ENCODE data around the gene MCF2L2. TPM values are rescaled to one million over a fixed set of nuclear protein-coding genes. Genes with fewer than 3 reads are reported as not detected.

MCF2L2 gene
- total and polyA plus RNA-seq, 2 experiments from 2014 or later, result 6.7 to 14.6 TPM

DNA sequence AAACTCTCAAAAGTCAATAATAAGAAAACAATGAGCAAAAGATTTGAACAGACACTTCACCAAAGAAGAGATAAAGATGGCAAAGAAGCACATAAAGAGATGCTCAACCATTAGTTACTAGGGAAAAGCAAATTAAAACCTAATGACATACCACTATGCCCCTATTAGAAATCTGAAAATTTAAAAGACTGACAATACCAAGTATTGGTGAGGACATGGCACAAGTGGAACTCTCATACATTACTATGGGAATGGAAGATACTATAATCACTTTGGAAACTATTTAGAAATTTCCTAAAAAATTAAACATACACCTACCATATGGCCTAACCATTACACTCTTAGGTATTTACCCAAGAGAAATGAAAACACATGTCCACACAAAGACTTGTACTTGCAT is 230.7 kb downstream of the MCF2L2 start:
- Mint-ChIP-seq H3K4me3 (no peak overlapping the region), H3K9me3 (peaks cover 10% of the 10 kb centered on the region; the same call in 2 of the 3 replicates), H3K4me1 (peaks cover 3% of the 10 kb centered on the region; the same call in 1 of the 3 replicates), H3K27me3 (ENCODE audit: insufficient read depth, low read depth, poor library complexity) (no peaks in the 10 kb centered on the region), H3K36me3 (ENCODE audit: low read depth) (peaks cover 7% of the 10 kb centered on the region), H3K27ac (no peak overlapping the region)
- H3K27ac ChIP-seq (ENCODE audit: low read depth), result no peak overlapping the region
- H3K79me2 ChIP-seq (replicated peaks; ENCODE audit: insufficient read depth), result no peaks in the 10 kb centered on the region
- H3K36me3 ChIP-seq (ENCODE audit: insufficient read depth), result no peaks in the 10 kb centered on the region
- H3F3A ChIP-seq (replicated peaks; ENCODE audit: low read depth), result no peaks in the 10 kb centered on the region
- no peaks in the 10 kb centered on the region for H4K20me1 ChIP-seq (replicated peaks; ENCODE audit: insufficient read depth)
- H2AFZ ChIP-seq, result no peak overlapping the region
- ATAC-seq (no peak), DNase-seq (ENCODE audit: low spot score) (no peak)
- no peaks in the 10 kb centered on the region for H3K4me1 ChIP-seq (ENCODE audit: insufficient read depth)
- TF ChIP-seq, protein P1, sequence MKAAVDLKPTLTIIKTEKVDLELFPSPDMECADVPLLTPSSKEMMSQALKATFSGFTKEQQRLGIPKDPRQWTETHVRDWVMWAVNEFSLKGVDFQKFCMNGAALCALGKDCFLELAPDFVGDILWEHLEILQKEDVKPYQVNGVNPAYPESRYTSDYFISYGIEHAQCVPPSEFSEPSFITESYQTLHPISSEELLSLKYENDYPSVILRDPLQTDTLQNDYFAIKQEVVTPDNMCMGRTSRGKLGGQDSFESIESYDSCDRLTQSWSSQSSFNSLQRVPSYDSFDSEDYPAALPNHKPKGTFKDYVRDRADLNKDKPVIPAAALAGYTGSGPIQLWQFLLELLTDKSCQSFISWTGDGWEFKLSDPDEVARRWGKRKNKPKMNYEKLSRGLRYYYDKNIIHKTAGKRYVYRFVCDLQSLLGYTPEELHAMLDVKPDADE (IDR thresholded peaks at IDR 0.05), result no peak
- TF ChIP-seq, protein P2, sequence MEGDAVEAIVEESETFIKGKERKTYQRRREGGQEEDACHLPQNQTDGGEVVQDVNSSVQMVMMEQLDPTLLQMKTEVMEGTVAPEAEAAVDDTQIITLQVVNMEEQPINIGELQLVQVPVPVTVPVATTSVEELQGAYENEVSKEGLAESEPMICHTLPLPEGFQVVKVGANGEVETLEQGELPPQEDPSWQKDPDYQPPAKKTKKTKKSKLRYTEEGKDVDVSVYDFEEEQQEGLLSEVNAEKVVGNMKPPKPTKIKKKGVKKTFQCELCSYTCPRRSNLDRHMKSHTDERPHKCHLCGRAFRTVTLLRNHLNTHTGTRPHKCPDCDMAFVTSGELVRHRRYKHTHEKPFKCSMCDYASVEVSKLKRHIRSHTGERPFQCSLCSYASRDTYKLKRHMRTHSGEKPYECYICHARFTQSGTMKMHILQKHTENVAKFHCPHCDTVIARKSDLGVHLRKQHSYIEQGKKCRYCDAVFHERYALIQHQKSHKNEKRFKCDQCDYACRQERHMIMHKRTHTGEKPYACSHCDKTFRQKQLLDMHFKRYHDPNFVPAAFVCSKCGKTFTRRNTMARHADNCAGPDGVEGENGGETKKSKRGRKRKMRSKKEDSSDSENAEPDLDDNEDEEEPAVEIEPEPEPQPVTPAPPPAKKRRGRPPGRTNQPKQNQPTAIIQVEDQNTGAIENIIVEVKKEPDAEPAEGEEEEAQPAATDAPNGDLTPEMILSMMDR (conservative IDR thresholded peaks at IDR 0.05; ENCODE audit: low read depth in 2 of 2), result no peak
- no peak for TF ChIP-seq POLR2AphosphoS5 (IDR thresholded peaks at IDR 0.05; ENCODE audit: low read depth)
- TF ChIP-seq, protein P3, sequence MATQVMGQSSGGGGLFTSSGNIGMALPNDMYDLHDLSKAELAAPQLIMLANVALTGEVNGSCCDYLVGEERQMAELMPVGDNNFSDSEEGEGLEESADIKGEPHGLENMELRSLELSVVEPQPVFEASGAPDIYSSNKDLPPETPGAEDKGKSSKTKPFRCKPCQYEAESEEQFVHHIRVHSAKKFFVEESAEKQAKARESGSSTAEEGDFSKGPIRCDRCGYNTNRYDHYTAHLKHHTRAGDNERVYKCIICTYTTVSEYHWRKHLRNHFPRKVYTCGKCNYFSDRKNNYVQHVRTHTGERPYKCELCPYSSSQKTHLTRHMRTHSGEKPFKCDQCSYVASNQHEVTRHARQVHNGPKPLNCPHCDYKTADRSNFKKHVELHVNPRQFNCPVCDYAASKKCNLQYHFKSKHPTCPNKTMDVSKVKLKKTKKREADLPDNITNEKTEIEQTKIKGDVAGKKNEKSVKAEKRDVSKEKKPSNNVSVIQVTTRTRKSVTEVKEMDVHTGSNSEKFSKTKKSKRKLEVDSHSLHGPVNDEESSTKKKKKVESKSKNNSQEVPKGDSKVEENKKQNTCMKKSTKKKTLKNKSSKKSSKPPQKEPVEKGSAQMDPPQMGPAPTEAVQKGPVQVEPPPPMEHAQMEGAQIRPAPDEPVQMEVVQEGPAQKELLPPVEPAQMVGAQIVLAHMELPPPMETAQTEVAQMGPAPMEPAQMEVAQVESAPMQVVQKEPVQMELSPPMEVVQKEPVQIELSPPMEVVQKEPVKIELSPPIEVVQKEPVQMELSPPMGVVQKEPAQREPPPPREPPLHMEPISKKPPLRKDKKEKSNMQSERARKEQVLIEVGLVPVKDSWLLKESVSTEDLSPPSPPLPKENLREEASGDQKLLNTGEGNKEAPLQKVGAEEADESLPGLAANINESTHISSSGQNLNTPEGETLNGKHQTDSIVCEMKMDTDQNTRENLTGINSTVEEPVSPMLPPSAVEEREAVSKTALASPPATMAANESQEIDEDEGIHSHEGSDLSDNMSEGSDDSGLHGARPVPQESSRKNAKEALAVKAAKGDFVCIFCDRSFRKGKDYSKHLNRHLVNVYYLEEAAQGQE (IDR thresholded peaks at IDR 0.05; ENCODE audit: unreplicated experiment), result no peak
- no peak for TF ChIP-seq ZNF114 (CRISPR knock-in tag; IDR thresholded peaks at IDR 0.05)
- TF ChIP-seq EZH2phosphoT487 (IDR thresholded peaks at IDR 0.05; ENCODE audit: unreplicated experiment), result no peak
- TF ChIP-seq ZNF331 (CRISPR knock-in tag; IDR thresholded peaks at IDR 0.05; ENCODE audit: low read depth), result no peak
- no peak for TF ChIP-seq CREB1 (CRISPR knock-in tag; IDR thresholded peaks at IDR 0.05; ENCODE audit: low read depth)
- TF ChIP-seq, protein P4, sequence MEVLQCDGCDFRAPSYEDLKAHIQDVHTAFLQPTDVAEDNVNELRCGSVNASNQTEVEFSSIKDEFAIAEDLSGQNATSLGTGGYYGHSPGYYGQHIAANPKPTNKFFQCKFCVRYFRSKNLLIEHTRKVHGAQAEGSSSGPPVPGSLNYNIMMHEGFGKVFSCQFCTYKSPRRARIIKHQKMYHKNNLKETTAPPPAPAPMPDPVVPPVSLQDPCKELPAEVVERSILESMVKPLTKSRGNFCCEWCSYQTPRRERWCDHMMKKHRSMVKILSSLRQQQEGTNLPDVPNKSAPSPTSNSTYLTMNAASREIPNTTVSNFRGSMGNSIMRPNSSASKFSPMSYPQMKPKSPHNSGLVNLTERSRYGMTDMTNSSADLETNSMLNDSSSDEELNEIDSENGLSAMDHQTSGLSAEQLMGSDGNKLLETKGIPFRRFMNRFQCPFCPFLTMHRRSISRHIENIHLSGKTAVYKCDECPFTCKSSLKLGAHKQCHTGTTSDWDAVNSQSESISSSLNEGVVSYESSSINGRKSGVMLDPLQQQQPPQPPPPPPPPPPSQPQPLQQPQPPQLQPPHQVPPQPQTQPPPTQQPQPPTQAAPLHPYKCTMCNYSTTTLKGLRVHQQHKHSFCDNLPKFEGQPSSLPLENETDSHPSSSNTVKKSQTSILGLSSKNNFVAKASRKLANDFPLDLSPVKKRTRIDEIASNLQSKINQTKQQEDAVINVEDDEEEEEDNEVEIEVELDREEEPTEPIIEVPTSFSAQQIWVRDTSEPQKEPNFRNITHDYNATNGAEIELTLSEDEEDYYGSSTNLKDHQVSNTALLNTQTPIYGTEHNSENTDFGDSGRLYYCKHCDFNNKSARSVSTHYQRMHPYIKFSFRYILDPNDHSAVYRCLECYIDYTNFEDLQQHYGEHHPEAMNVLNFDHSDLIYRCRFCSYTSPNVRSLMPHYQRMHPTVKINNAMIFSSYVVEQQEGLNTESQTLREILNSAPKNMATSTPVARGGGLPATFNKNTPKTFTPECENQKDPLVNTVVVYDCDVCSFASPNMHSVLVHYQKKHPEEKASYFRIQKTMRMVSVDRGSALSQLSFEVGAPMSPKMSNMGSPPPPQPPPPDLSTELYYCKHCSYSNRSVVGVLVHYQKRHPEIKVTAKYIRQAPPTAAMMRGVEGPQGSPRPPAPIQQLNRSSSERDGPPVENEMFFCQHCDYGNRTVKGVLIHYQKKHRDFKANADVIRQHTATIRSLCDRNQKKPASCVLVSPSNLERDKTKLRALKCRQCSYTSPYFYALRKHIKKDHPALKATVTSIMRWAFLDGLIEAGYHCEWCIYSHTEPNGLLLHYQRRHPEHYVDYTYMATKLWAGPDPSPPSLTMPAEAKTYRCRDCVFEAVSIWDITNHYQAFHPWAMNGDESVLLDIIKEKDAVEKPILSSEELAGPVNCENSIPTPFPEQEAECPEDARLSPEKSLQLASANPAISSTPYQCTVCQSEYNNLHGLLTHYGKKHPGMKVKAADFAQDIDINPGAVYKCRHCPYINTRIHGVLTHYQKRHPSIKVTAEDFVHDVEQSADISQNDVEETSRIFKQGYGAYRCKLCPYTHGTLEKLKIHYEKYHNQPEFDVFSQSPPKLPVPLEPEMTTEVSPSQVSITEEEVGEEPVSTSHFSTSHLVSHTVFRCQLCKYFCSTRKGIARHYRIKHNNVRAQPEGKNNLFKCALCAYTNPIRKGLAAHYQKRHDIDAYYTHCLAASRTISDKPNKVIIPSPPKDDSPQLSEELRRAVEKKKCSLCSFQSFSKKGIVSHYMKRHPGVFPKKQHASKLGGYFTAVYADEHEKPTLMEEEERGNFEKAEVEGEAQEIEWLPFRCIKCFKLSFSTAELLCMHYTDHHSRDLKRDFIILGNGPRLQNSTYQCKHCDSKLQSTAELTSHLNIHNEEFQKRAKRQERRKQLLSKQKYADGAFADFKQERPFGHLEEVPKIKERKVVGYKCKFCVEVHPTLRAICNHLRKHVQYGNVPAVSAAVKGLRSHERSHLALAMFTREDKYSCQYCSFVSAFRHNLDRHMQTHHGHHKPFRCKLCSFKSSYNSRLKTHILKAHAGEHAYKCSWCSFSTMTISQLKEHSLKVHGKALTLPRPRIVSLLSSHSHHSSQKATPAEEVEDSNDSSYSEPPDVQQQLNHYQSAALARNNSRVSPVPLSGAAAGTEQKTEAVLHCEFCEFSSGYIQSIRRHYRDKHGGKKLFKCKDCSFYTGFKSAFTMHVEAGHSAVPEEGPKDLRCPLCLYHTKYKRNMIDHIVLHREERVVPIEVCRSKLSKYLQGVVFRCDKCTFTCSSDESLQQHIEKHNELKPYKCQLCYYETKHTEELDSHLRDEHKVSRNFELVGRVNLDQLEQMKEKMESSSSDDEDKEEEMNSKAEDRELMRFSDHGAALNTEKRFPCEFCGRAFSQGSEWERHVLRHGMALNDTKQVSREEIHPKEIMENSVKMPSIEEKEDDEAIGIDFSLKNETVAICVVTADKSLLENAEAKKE (CRISPR knock-in tag; IDR thresholded peaks at IDR 0.05), result no peak
- H3K4me2 ChIP-seq, result no peak overlapping the region
- H3K4me3 ChIP-seq, result no peak overlapping the region
- H3K27me3 ChIP-seq (ENCODE audit: insufficient read depth), result no peaks in the 10 kb centered on the region
- no peaks in the 10 kb centered on the region for H3K9me2 ChIP-seq (ENCODE audit: insufficient read depth)

Data from GM23338 (cell line).